ENCODE results near the gene BABAM2. TPM values are rescaled to one million over a fixed set of nuclear protein-coding genes. Genes with fewer than 3 reads are reported as not detected.

The BABAM2 gene
- total and polyA plus RNA-seq, 9 of the 15 experiments (the other 6 are each of a cell fraction or from before 2014, with no cell fraction given): 10.9 to 37.4 (median 25.6) TPM

GRCh38 chr2:28101123-28101522, 210.6 kb downstream of the BABAM2 start:
- Histone ChIP-seq H3K79me2 (ENCODE audit: control insufficient read depth, insufficient read depth, low read length) (no peaks in the 10 kb centered on the region), H2AFZ (ENCODE audit: low read depth, low read length) (no peak overlapping the region), H3K4me1 (replicated peaks in 1 of 2; ENCODE audit: control insufficient read depth in 2 of 2, insufficient read depth in 2 of 2, low read length in 2 of 2) (peaks cover 0 to 2% of the 10 kb centered on the region in 2 experiments; a peak in 1 of 5 replicates), H3K4me2 (ENCODE audit: insufficient read depth, low read length) (no peak overlapping the region; the same call in 1 of the 2 replicates), H3K4me3 (no peak overlapping the region), H3K9me1 (ENCODE audit: control insufficient read depth, insufficient read depth, low read length) (no peaks in the 10 kb centered on the region), H3K27me3 (ENCODE audit: control insufficient read depth in 2 of 2, insufficient read depth in 2 of 2, low read length in 2 of 2) (no peaks in the 10 kb centered on the region), H3K36me3 (ENCODE audit: control insufficient read depth, insufficient read depth, low read length) (no peaks in the 10 kb centered on the region), H4K20me1 (replicated peaks; ENCODE audit: control insufficient read depth, insufficient read depth, low read length) (no peaks in the 10 kb centered on the region), H3K27ac (ENCODE audit: extremely low read depth, low read depth, low read length) (no peak overlapping the region), H3K9me3 (replicated peaks; ENCODE audit: control insufficient read depth, insufficient read depth, low read depth, low read length) (no peaks in the 10 kb centered on the region), H3K9ac (ENCODE audit: insufficient read depth in 1 of 2, low read depth in 2 of 2, low read length in 2 of 2) (no peak overlapping the region)
- WGBS (ENCODE audit: insufficient coverage, low coverage, missing lambda C conversion rate): 53% methylated on average over 2 of the region's 2 CpGs
- ATAC-seq (no peak), FAIRE-seq (no peak), DNase-seq (ENCODE audit: extremely low read depth in 1 of 4, low spot score in 3 of 4) (no peak)
- in situ Hi-C loops (cut with MboI) (no loop called here), intact Hi-C loops (cut with micrococcal nuclease) (no loop called here)
- BruUV-seq (replicated peaks): no TSS peak
- CTCF ChIA-PET (ENCODE audit: low intra/inter-chr PET ratio): no interaction called here
- POLR2A ChIA-PET: interaction anchor here (0.7 to 0.8 kb wide), 3 partner anchors 13 to 319 kb away, joined by 3 read pairs; no protein-coding TSS in a partner anchor
- TF ChIP-seq ZNF318 (IDR thresholded peaks at IDR 0.05; ENCODE audit: borderline replicate concordance in 1 of 2, low read depth in 1 of 2) (no peak), CCAR2 (IDR thresholded peaks at IDR 0.05; ENCODE audit: low read depth, low read length) (no peak), RBM14 (IDR thresholded peaks at IDR 0.05; ENCODE audit: borderline replicate concordance, insufficient read depth, low read depth, low read length) (no peak), GABPA (tag; conservative IDR thresholded peaks at IDR 0.05; ENCODE audit: low read depth) (no peak), STAT5A (IDR thresholded peaks at IDR 0.05; ENCODE audit: borderline replicate concordance, low read length) (no peak), ZNF184 (CRISPR knock-in tag; IDR thresholded peaks at IDR 0.05) (no peak), MCM5 (IDR thresholded peaks at IDR 0.05; ENCODE audit: low read depth) (no peak), MAZ (CRISPR knock-in tag; conservative IDR thresholded peaks at IDR 0.05 in 1 of 2, IDR thresholded peaks at IDR 0.05 in 1 of 2) (no peak), HMGN3 (IDR thresholded peaks at IDR 0.05; ENCODE audit: borderline replicate concordance, extremely low read depth, insufficient read length, low read depth, low read length) (no peak), E4F1 (CRISPR knock-in tag; IDR thresholded peaks at IDR 0.05; ENCODE audit: borderline replicate concordance) (no peak), NR3C1 (CRISPR knock-in tag; IDR thresholded peaks at IDR 0.05) (no peak), ZZZ3 (IDR thresholded peaks at IDR 0.05) (no peak)
